ENCODE measurements around the gene SKI. TPM values are rescaled to one million over a fixed set of nuclear protein-coding genes. Genes with fewer than 3 reads are reported as not detected.

Gene SKI
- total RNA-seq, 2 experiments from 2014 or later: 4.7 to 11.7 TPM

- Histone ChIP-seq H3K4me1 (ENCODE audit: insufficient read depth, low read length, poor library complexity, severe bottlenecking) (peaks cover 4% of the 10 kb centered on the region), H3K79me2 (ENCODE audit: insufficient read depth, low read depth, low read length) (no peaks in the 10 kb centered on the region), H3K9me2 (ENCODE audit: insufficient read depth, low read length) (no peaks in the 10 kb centered on the region), H3K4me3 (ENCODE audit: low read depth, low read length, poor library complexity, severe bottlenecking) (no peak overlapping the region), H2AFZ (ENCODE audit: low read length) (no peak overlapping the region), H3K4me2 (ENCODE audit: low read length) (no peak overlapping the region), H3K36me3 (ENCODE audit: insufficient read depth, low read length) (no peaks in the 10 kb centered on the region), H4K20me1 (ENCODE audit: insufficient read depth, low read length) (no peaks in the 10 kb centered on the region), H3K9me3 (ENCODE audit: low read length) (no peaks in the 10 kb centered on the region), H3K27ac (ENCODE audit: low read depth, low read length, poor library complexity, severe bottlenecking) (no peak overlapping the region)
- no peak for DNase-seq (ENCODE audit: low spot score)
- intact Hi-C loops (cut with micrococcal nuclease; ENCODE audit: unreplicated experiment): no loop called here
- BruUV-seq (replicated peaks): no TSS peak
- CTCF ChIA-PET (ENCODE audit: unreplicated experiment): no interaction called here
- POLR2A ChIA-PET: no interaction called here
- TF ChIP-seq, protein P1, sequence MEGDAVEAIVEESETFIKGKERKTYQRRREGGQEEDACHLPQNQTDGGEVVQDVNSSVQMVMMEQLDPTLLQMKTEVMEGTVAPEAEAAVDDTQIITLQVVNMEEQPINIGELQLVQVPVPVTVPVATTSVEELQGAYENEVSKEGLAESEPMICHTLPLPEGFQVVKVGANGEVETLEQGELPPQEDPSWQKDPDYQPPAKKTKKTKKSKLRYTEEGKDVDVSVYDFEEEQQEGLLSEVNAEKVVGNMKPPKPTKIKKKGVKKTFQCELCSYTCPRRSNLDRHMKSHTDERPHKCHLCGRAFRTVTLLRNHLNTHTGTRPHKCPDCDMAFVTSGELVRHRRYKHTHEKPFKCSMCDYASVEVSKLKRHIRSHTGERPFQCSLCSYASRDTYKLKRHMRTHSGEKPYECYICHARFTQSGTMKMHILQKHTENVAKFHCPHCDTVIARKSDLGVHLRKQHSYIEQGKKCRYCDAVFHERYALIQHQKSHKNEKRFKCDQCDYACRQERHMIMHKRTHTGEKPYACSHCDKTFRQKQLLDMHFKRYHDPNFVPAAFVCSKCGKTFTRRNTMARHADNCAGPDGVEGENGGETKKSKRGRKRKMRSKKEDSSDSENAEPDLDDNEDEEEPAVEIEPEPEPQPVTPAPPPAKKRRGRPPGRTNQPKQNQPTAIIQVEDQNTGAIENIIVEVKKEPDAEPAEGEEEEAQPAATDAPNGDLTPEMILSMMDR (conservative IDR thresholded peaks at IDR 0.05; ENCODE audit: low read length): no peak
- TF ChIP-seq EZH2phosphoT487 (IDR thresholded peaks at IDR 0.05; ENCODE audit: borderline replicate concordance, low read depth, low read length): no peak
Measured at GRCh38 chr1:2306151-2306978, 78.2 kb downstream of the SKI start.

DNA sequence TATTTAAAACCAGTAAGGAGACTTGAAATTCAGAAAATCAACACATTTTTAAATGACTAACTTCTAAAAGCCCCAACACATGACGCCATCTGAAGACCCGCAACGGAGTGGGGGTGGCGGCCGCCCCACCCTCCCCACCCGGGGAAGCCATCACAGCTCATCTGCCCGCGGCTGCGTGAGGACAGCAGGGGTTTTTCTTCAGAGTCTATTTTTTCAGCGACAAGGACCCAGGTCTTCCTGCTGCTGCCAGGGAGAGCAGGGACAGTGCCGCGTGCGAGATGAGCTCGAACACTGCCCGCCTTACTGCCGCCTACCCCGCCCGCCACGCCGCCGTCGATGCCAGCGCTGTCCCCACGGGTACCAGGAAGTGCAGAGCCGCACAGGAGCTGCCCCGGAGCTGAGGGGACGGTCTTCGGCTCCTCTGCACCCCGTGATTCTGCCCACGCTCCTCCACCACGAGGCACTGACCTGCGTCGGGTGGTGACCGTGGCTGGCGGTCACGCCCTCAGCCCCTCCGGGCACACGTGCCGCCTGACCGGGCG is 79.0 kb downstream of the SKI start:
- DNase-seq (ENCODE audit: low spot score): no peak
- H3K4me1 ChIP-seq (ENCODE audit: insufficient read depth, low read length, poor library complexity, severe bottlenecking): peaks cover 3% of the 10 kb centered on the region
- no peaks in the 10 kb centered on the region for H3K9me2 ChIP-seq (ENCODE audit: insufficient read depth, low read length)
- H4K20me1 ChIP-seq (ENCODE audit: insufficient read depth, low read length): no peaks in the 10 kb centered on the region
- intact Hi-C loops (cut with micrococcal nuclease; ENCODE audit: unreplicated experiment): no loop called here
- BruUV-seq (replicated peaks): no TSS peak
- POLR2A ChIA-PET: no interaction called here
- no peak for TF ChIP-seq EZH2phosphoT487 (IDR thresholded peaks at IDR 0.05; ENCODE audit: borderline replicate concordance, low read depth, low read length)
- TF ChIP-seq, protein P1 (conservative IDR thresholded peaks at IDR 0.05; ENCODE audit: low read length): no peak
- H3K27ac ChIP-seq (ENCODE audit: low read depth, low read length, poor library complexity, severe bottlenecking): no peak overlapping the region
- no peaks in the 10 kb centered on the region for H3K36me3 ChIP-seq (ENCODE audit: insufficient read depth, low read length)
- H2AFZ ChIP-seq (ENCODE audit: low read length): no peak overlapping the region
- H3K4me2 ChIP-seq (ENCODE audit: low read length): no peak overlapping the region
- H3K79me2 ChIP-seq (ENCODE audit: insufficient read depth, low read depth, low read length): no peaks in the 10 kb centered on the region
- no peak overlapping the region for H3K4me3 ChIP-seq (ENCODE audit: low read depth, low read length, poor library complexity, severe bottlenecking)
- CTCF ChIA-PET (ENCODE audit: unreplicated experiment): no interaction called here
- no peaks in the 10 kb centered on the region for H3K9me3 ChIP-seq (ENCODE audit: low read length)

- Histone ChIP-seq H2AFZ (ENCODE audit: low read length) (no peak overlapping the region), H3K36me3 (ENCODE audit: insufficient read depth, low read length) (no peaks in the 10 kb centered on the region), H4K20me1 (ENCODE audit: insufficient read depth, low read length) (no peaks in the 10 kb centered on the region), H3K9me2 (ENCODE audit: insufficient read depth, low read length) (no peaks in the 10 kb centered on the region), H3K27ac (ENCODE audit: low read depth, low read length, poor library complexity, severe bottlenecking) (no peak overlapping the region), H3K79me2 (ENCODE audit: insufficient read depth, low read depth, low read length) (no peaks in the 10 kb centered on the region), H3K4me1 (ENCODE audit: insufficient read depth, low read length, poor library complexity, severe bottlenecking) (peaks cover 3% of the 10 kb centered on the region), H3K4me3 (ENCODE audit: low read depth, low read length, poor library complexity, severe bottlenecking) (no peak overlapping the region), H3K4me2 (ENCODE audit: low read length) (no peak overlapping the region), H3K9me3 (ENCODE audit: low read length) (no peaks in the 10 kb centered on the region)
- intact Hi-C loops (cut with micrococcal nuclease; ENCODE audit: unreplicated experiment): no loop called here
- TF ChIP-seq, protein P1 (conservative IDR thresholded peaks at IDR 0.05; ENCODE audit: low read length): no peak
- no peak for TF ChIP-seq EZH2phosphoT487 (IDR thresholded peaks at IDR 0.05; ENCODE audit: borderline replicate concordance, low read depth, low read length)
- no TSS peak for BruUV-seq (replicated peaks)
- ChIA-PET POLR2A (no interaction called here), CTCF (ENCODE audit: unreplicated experiment) (no interaction called here)
- DNase-seq (ENCODE audit: low spot score): no peak
Measured at GRCh38 chr1:2307972-2308371, 79.9 kb downstream of the SKI start.

Measured in OCI-LY7 (cell line).